HepG2 (cell line): Measurements from ENCODE around the gene SCMH1.

Source experiments
- KDM4B ChIP-seq: sonication (generic); formaldehyde crosslinking; IDR thresholded peaks from 2 replicates; pipeline ENCODE4 v1.4.0; 2020; ENCODE audit warnings: missing genetic modification reagents
- SPEN ChIP-seq: sonication (generic); formaldehyde crosslinking; IDR thresholded peaks from 2 replicates; pipeline ENCODE4 v1.5.1; 2020; ENCODE audit warnings: low read depth, mild to moderate bottlenecking, missing genetic modification reagents

DNA sequence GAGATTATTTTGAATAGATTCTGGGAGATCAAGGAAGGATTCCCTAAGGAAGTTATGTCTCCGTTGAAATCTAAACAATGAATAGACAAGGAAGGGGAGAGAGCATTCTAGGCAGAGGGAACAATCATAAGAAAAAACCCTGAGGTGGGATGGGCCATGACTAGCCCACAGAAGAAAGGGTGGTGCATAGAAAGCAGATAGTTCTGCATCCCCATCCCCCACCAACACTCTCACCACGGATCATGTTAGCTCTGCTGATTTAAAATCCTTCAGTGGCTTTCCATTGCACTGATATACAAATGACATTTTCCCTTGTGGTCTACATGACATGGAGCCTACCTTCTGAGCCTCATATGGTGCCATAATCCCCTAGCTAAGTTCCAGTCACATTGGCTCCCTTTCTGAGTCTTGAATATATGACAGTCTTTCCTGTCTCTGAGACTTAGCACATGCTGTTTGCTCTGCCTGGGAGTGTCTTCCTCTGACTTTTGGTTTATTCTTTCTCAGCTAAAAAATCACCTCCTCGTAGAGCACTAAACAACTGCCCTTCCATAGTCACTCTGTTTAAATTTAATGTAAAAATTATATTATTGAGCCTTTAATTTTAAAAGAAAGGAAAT lies 15.2 kb downstream of the SCMH1 start:
- no peak for TF ChIP-seq KDM4B (CRISPR knock-in tag)
- TF ChIP-seq SPEN (CRISPR knock-in tag): no peak
